CD8-positive, alpha-beta memory T cell (primary cell): Measurements from ENCODE around the gene TSPAN11. TPM values are rescaled to one million over a fixed set of nuclear protein-coding genes. Genes with fewer than 3 reads are reported as not detected.

Source experiments
- CTCF ChIA-PET: fragments of 350-600 bp; sonication (Branson Sonifier 250); formaldehyde crosslinking; loops from one replicate; lab custom pipeline; 2021; ENCODE audit warnings: antibody characterized with exemption; lab: Charles Lee
- POLR2A ChIA-PET: fragments of 350-600 bp; sonication (Branson Sonifier 250); formaldehyde crosslinking; loops from one replicate; lab custom pipeline; 2021; ENCODE audit warnings: antibody characterized with exemption; lab: Charles Lee
- DNase-seq, 5 donors: peaks; one replicate each; pipeline versions ENCODE4 v3.0.0 to v3.0.0-alpha.2; 2020 to 2022; ENCODE audit warnings: mixed read lengths in 1 of 5
- H3K27ac ChIP-seq: one replicate; pipeline ENCODE4 v1.7.0; 2013; ENCODE audit warnings: low read depth, mild to moderate bottlenecking, low read length, moderate library complexity
- H3K27me3 ChIP-seq: 2 replicates; pipeline ENCODE4 v1.7.0; 2013; ENCODE audit warnings: low read length, mild to moderate bottlenecking; ENCODE audit not compliant: insufficient read depth, poor library complexity, severe bottlenecking
- H3K36me3 ChIP-seq: 2 replicates; pipeline ENCODE4 v1.7.0; 2013; ENCODE audit warnings: mild to moderate bottlenecking, low read length, moderate library complexity; ENCODE audit not compliant: insufficient read depth
- H3K4me1 ChIP-seq: 2 replicates; pipeline ENCODE4 v1.7.0; 2013; ENCODE audit warnings: mild to moderate bottlenecking, low read length, moderate library complexity; ENCODE audit not compliant: insufficient read depth
- H3K4me3 ChIP-seq: 2 replicates; pipeline ENCODE4 v1.7.0; 2013; ENCODE audit warnings: mild to moderate bottlenecking, low read length
- H3K9me3 ChIP-seq: 2 replicates; pipeline ENCODE4 v1.7.0; 2013; ENCODE audit warnings: mild to moderate bottlenecking, low read length
- H3K27ac Mint-ChIP-seq, 8 donors: one replicate each; pipeline ENCODE4 v1.8.0; 2020 to 2021; ENCODE audit warnings: mixed read lengths in 8 of 8, mild to moderate bottlenecking in 6 of 8, inconsistent platforms in 3 of 8, moderate library complexity in 3 of 8
- H3K27me3 Mint-ChIP-seq, 2 donors: one replicate each; pipeline ENCODE4 v1.8.0; 2020 to 2021; ENCODE audit warnings: mixed read lengths in 2 of 2, mild to moderate bottlenecking in 1 of 2, moderate library complexity in 1 of 2
- H3K36me3 Mint-ChIP-seq, 3 donors: one replicate each; pipeline ENCODE4 v1.8.0; 2020 to 2021; ENCODE audit warnings: mixed read lengths in 3 of 3, inconsistent platforms in 1 of 3, mild to moderate bottlenecking in 1 of 3
- H3K4me1 Mint-ChIP-seq, 3 donors: one replicate each; pipeline ENCODE4 v1.8.0; 2020 to 2021; ENCODE audit warnings: mixed read lengths in 3 of 3, inconsistent platforms in 1 of 3, mild to moderate bottlenecking in 1 of 3
- H3K4me3 Mint-ChIP-seq, 7 donors: one replicate each; pipeline ENCODE4 v1.8.0; 2020 to 2021; ENCODE audit warnings: mixed read lengths in 7 of 7, mild to moderate bottlenecking in 6 of 7, moderate library complexity in 4 of 7, inconsistent platforms in 2 of 7
- H3K9me3 Mint-ChIP-seq, 5 donors: one replicate each; pipeline ENCODE4 v1.8.0; 2020 to 2022; ENCODE audit warnings: mixed read lengths in 5 of 5, mild to moderate bottlenecking in 3 of 5, moderate library complexity in 2 of 5, inconsistent platforms in 1 of 5
- polyA plus RNA-seq: library from polyadenylated mRNA; unstranded; fragments of 300-500 nt; fragmentation: Illumina TruSeq; gene quantifications from one replicate; pipeline ENCODE4 v1.2.3, GENCODE V29; 2021
- total RNA-seq, 2 experiments: library from RNA; stranded (reverse); gene quantifications; one replicate each; pipeline ENCODE4 v1.2.3, GENCODE V29; 2021

TSPAN11 gene
- total and polyA plus RNA-seq, 3 experiments from 2014 or later, result not detected

GRCh38 chr12:31034372-31034771 is 107.8 kb downstream of the TSPAN11 start:
- ChIA-PET CTCF (no interaction called here), POLR2A (no interaction called here)
- Mint-ChIP-seq H3K4me1 (no peaks in the 10 kb centered on the region), H3K4me3 (no peak overlapping the region), H3K27me3 (peaks cover 20 to 30% of the 10 kb centered on the region in 2 donors), H3K36me3 (no peaks in the 10 kb centered on the region), H3K9me3 (no peaks in the 10 kb centered on the region), H3K27ac (no peak overlapping the region)
- Histone ChIP-seq H3K4me1 (no peaks in the 10 kb centered on the region), H3K27ac (no peak overlapping the region), H3K9me3 (no peaks in the 10 kb centered on the region), H3K4me3 (no peak overlapping the region), H3K36me3 (no peaks in the 10 kb centered on the region), H3K27me3 (no peaks in the 10 kb centered on the region)
- DNase-seq, result no peak

- Mint-ChIP-seq H3K27me3 (peaks cover 20 to 30% of the 10 kb centered on the region in 2 donors), H3K36me3 (no peaks in the 10 kb centered on the region), H3K4me1 (no peaks in the 10 kb centered on the region), H3K4me3 (no peak overlapping the region), H3K27ac (no peak overlapping the region), H3K9me3 (no peaks in the 10 kb centered on the region)
- DNase-seq, result no peak
- ChIA-PET POLR2A (no interaction called here), CTCF (no interaction called here)
- no peaks in the 10 kb centered on the region for H3K4me1 ChIP-seq
- H3K36me3 ChIP-seq, result no peaks in the 10 kb centered on the region
- no peaks in the 10 kb centered on the region for H3K27me3 ChIP-seq
- no peaks in the 10 kb centered on the region for H3K9me3 ChIP-seq
- no peak overlapping the region for H3K27ac ChIP-seq
- no peak overlapping the region for H3K4me3 ChIP-seq
Observed at GRCh38 chr12:31035226-31035625, 108.7 kb downstream of the TSPAN11 start.

GRCh38 chr12:31035967-31036665 is 109.6 kb downstream of the TSPAN11 start:
- Histone ChIP-seq H3K27ac (no peak overlapping the region), H3K27me3 (no peaks in the 10 kb centered on the region), H3K4me1 (no peaks in the 10 kb centered on the region), H3K9me3 (no peaks in the 10 kb centered on the region), H3K4me3 (no peak overlapping the region), H3K36me3 (no peaks in the 10 kb centered on the region)
- no peak overlapping the region for H3K27ac Mint-ChIP-seq
- no peaks in the 10 kb centered on the region for H3K4me1 Mint-ChIP-seq
- no peak for DNase-seq
- H3K9me3 Mint-ChIP-seq, result no peaks in the 10 kb centered on the region
- ChIA-PET CTCF (no interaction called here), POLR2A (no interaction called here)
- H3K27me3 Mint-ChIP-seq, result peaks cover 20 to 30% of the 10 kb centered on the region in 2 donors
- no peaks in the 10 kb centered on the region for H3K36me3 Mint-ChIP-seq
- no peak overlapping the region for H3K4me3 Mint-ChIP-seq

- H3K4me1 ChIP-seq, result no peaks in the 10 kb centered on the region
- POLR2A ChIA-PET, result no interaction called here
- Mint-ChIP-seq H3K9me3 (no peaks in the 10 kb centered on the region), H3K36me3 (no peaks in the 10 kb centered on the region), H3K4me3 (no peak overlapping the region), H3K27me3 (peaks cover 20 to 30% of the 10 kb centered on the region in 2 donors), H3K27ac (no peak overlapping the region), H3K4me1 (no peaks in the 10 kb centered on the region)
- no peak overlapping the region for H3K4me3 ChIP-seq
- H3K36me3 ChIP-seq, result no peaks in the 10 kb centered on the region
- H3K9me3 ChIP-seq, result no peaks in the 10 kb centered on the region
- no peak overlapping the region for H3K27ac ChIP-seq
- DNase-seq, result no peak
- H3K27me3 ChIP-seq, result no peaks in the 10 kb centered on the region
- CTCF ChIA-PET, result no interaction called here
Observed at GRCh38 chr12:31037028-31037427, 110.5 kb downstream of the TSPAN11 start.

- H3K4me3 Mint-ChIP-seq, result no peak overlapping the region
- H3K27ac Mint-ChIP-seq, result no peak overlapping the region
- H3K27me3 Mint-ChIP-seq, result peaks cover 13 to 25% of the 10 kb centered on the region in 2 donors
- POLR2A ChIA-PET, result interaction anchor here (0.5 kb wide), 1 partner anchor 366 kb away, joined by 7 read pairs; no protein-coding TSS in a partner anchor
- CTCF ChIA-PET, result no interaction called here
- DNase-seq, result no peak
- Histone ChIP-seq H3K9me3 (no peaks in the 10 kb centered on the region), H3K27me3 (no peaks in the 10 kb centered on the region), H3K27ac (no peak overlapping the region), H3K4me3 (no peak overlapping the region), H3K4me1 (no peaks in the 10 kb centered on the region), H3K36me3 (no peaks in the 10 kb centered on the region)
- H3K36me3 Mint-ChIP-seq, result no peaks in the 10 kb centered on the region
- no peaks in the 10 kb centered on the region for H3K9me3 Mint-ChIP-seq
- no peaks in the 10 kb centered on the region for H3K4me1 Mint-ChIP-seq
Observed at GRCh38 chr12:31037931-31038330, 111.4 kb downstream of the TSPAN11 start.

GRCh38 chr12:31041033-31041564 is 114.6 kb downstream of the TSPAN11 start:
- CTCF ChIA-PET, result no interaction called here
- no peak for DNase-seq
- H3K27ac Mint-ChIP-seq, result no peak overlapping the region

More at GRCh38 chr12:31041033-31041564, 114.6 kb downstream of the TSPAN11 start:
- Histone ChIP-seq H3K36me3 (no peaks in the 10 kb centered on the region), H3K27me3 (no peaks in the 10 kb centered on the region), H3K4me1 (no peaks in the 10 kb centered on the region), H3K4me3 (no peak overlapping the region), H3K9me3 (no peaks in the 10 kb centered on the region), H3K27ac (no peak overlapping the region)
- Mint-ChIP-seq H3K27me3 (peaks cover 7 to 18% of the 10 kb centered on the region in 2 donors), H3K4me3 (no peak overlapping the region), H3K4me1 (no peaks in the 10 kb centered on the region), H3K9me3 (no peaks in the 10 kb centered on the region), H3K36me3 (no peaks in the 10 kb centered on the region)
- POLR2A ChIA-PET, result no interaction called here

Other genes starting within 250 kb of the TSPAN11 start
- 10 to 100 TPM; 50.8 to 52.9 TPM for gene IPO8, start 230.9 kb upstream of the TSPAN11 start, total RNA-seq
- gene IPO8, start 230.9 kb upstream of the TSPAN11 start, polyA plus RNA-seq, result 14.8 TPM
- gene CAPRIN2, start 171.8 kb upstream of the TSPAN11 start, total RNA-seq, result 10 to 100 TPM in 1 of 2 experiments, 1 to 10 TPM in 1; 8.8 to 11.5 TPM
- 11.1 TPM for gene CAPRIN2, start 171.8 kb upstream of the TSPAN11 start, polyA plus RNA-seq
- gene DDX11, start 147.1 kb downstream of the TSPAN11 start, total RNA-seq, result 100 to 1,000 TPM; 119 to 122 TPM
- gene DDX11, start 147.1 kb downstream of the TSPAN11 start, polyA plus RNA-seq, result 17.2 TPM